K562 (cell line): ENCODE data around the gene MB21D2. TPM values are rescaled to one million over a fixed set of nuclear protein-coding genes. Genes with fewer than 3 reads are reported as not detected.

Experiments used
- ATF3 ChIP-seq, 2 experiments: fragments of 450-650 bp in 1 of 2; sonication (generic) in 1 of 2; formaldehyde crosslinking in 1 of 2; IDR thresholded peaks in 1 of 2; conservative IDR thresholded peaks in 1 of 2; 2 replicates each; pipeline versions ENCODE4 v1.6.1 to v1.8.1; 2016 to 2023; ENCODE audit warnings: mild to moderate bottlenecking in 2 of 2, moderate library complexity in 2 of 2, inconsistent platforms in 1 of 2, missing genetic modification reagents in 1 of 2
- MECOM ChIP-seq: fragments of 250-450 bp; sonication (Bioruptor Pico); IDR thresholded peaks from 2 replicates; pipeline ENCODE4 v1.8.0; 2022; ENCODE audit warnings: inconsistent platforms
- RFX1 ChIP-seq: fragments of 450-650 bp; IDR thresholded peaks from 2 replicates; pipeline ENCODE4 v1.6.1; 2016; ENCODE audit warnings: mild to moderate bottlenecking, moderate library complexity
- SNAPC5 ChIP-seq: fragments of 250-450 bp; sonication (Bioruptor Pico); IDR thresholded peaks from 2 replicates; pipeline ENCODE4 v1.8.0; 2021; ENCODE audit warnings: moderate library complexity, mild to moderate bottlenecking, inconsistent platforms
- TAL1 ChIP-seq: fragments of 450-650 bp; IDR thresholded peaks from 2 replicates; pipeline ENCODE4 v1.6.1; 2016; ENCODE audit warnings: mild to moderate bottlenecking
- ZBTB40 ChIP-seq, 2 experiments: fragments of 450-650 bp in 1 of 2; sonication (generic) in 1 of 2; formaldehyde crosslinking in 1 of 2; IDR thresholded peaks; 2 replicates each; pipeline versions ENCODE4 v1.7.1 to v1.9.0; 2016 to 2022; ENCODE audit warnings: inconsistent platforms in 1 of 2, mild to moderate bottlenecking in 1 of 2, missing genetic modification reagents in 1 of 2
- polyA plus RNA-seq, 8 experiments: library from polyadenylated mRNA; depleted of rRNA in 4 of 8; stranded (reverse) in 5 of 8; unstranded in 3 of 8; fragments of >200 nt; fragmentation: Nextera tagmentation in 2 of 8; fragmentation: Illumina TruSeq in 1 of 8; extraction: Ambion mirVana in 2 of 8; extraction: Trizol in 1 of 8; gene quantifications; 2 replicates each; pipeline versions ENCODE4 v1.2.1 to v1.2.3, GENCODE V29; 2011 to 2014; ENCODE audit warnings: inconsistent platforms in 1 of 8, missing spikeins in 1 of 8
- total RNA-seq, 7 experiments: library from RNA; depleted of rRNA in 6 of 7; stranded (reverse); fragments of >200 nt in 6 of 7; fragmentation: Illumina TruSeq in 2 of 7; extraction: Trizol in 2 of 7; gene quantifications; 2 replicates each; pipeline versions ENCODE4 v1.2.1 to v1.2.3, GENCODE V29; 2011 to 2021; ENCODE audit warnings: low replicate concordance in 1 of 7
- TF ChIP-seq, protein P1 (sequence below): fragments of 200-800 bp; sonication (Bioruptor generic); IDR thresholded peaks from 2 replicates; pipeline ENCODE4 v1.6.1; 2017; ENCODE audit warnings: missing genetic modification characterization, missing compliant biosample characterization
- TF ChIP-seq, protein P2 (sequence below): fragments of 250-450 bp; sonication (Bioruptor Pico); IDR thresholded peaks from 2 replicates; pipeline ENCODE4 v1.5.1; 2021; ENCODE audit warnings: mild to moderate bottlenecking

Gene MB21D2
- total and polyA plus RNA-seq, 9 of the 15 experiments (the other 6 are each of a cell fraction or from before 2014, with no cell fraction given): 0.01 TPM; not detected in 8

DNA sequence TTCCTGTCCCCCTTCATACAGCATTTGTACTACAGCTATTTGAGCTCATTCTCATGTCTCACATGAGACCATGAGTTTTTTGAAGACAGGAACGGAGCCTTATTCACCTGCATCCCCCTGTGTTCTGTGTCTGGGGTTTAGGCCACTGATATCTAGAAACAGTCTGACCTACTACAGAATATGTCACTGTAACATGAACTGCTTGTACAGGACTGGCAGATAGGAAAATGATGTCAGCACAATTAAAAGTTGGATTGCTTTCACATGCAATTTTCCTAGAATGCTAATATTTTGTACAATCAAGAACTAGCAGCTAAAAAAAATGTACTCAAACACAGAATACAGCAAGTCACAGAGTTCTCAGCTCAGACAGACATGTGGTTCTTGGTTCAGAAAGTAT is 99.5 kb downstream of the MB21D2 start (continued):
- TF ChIP-seq, protein P1, sequence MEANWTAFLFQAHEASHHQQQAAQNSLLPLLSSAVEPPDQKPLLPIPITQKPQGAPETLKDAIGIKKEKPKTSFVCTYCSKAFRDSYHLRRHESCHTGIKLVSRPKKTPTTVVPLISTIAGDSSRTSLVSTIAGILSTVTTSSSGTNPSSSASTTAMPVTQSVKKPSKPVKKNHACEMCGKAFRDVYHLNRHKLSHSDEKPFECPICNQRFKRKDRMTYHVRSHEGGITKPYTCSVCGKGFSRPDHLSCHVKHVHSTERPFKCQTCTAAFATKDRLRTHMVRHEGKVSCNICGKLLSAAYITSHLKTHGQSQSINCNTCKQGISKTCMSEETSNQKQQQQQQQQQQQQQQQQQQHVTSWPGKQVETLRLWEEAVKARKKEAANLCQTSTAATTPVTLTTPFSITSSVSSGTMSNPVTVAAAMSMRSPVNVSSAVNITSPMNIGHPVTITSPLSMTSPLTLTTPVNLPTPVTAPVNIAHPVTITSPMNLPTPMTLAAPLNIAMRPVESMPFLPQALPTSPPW (CRISPR knock-in tag): no peak
- TF ChIP-seq SNAPC5 (CRISPR knock-in tag) (no peak), ATF3 (IDR thresholded peaks at IDR 0.05) (no peak), ATF3 (CRISPR knock-in tag; conservative IDR thresholded peaks at IDR 0.05) (no peak), TAL1 (no peak), ZBTB40 (IDR thresholded peaks at IDR 0.05) (no peak), ZBTB40 (CRISPR knock-in tag; IDR thresholded peaks at IDR 0.05) (no peak), MECOM (CRISPR knock-in tag) (no peak), RFX1 (no peak)
- TF ChIP-seq, protein P2, sequence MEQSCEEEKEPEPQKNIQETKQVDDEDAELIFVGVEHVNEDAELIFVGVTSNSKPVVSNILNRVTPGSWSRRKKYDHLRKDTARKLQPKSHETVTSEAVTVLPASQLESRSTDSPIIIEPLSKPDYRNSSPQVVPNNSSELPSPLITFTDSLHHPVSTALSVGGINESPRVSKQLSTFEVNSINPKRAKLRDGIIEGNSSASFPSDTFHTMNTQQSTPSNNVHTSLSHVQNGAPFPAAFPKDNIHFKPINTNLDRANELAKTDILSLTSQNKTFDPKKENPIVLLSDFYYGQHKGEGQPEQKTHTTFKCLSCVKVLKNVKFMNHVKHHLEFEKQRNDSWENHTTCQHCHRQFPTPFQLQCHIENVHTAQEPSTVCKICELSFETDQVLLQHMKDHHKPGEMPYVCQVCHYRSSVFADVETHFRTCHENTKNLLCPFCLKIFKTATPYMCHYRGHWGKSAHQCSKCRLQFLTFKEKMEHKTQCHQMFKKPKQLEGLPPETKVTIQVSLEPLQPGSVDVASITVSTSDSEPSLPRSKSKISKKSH: no peak
